Measurements from ENCODE around the gene PARL. TPM values are rescaled to one million over a fixed set of nuclear protein-coding genes. Genes with fewer than 3 reads are reported as not detected.
A peak's percentile ranks its signal among the peaks of the same experiment; 100 is the strongest.

Gene PARL
- total and polyA plus RNA-seq, 2 of the 8 experiments (the other 6 are each of a cell fraction or from before 2014, with no cell fraction given): 62.7 to 85.0 TPM

DNA sequence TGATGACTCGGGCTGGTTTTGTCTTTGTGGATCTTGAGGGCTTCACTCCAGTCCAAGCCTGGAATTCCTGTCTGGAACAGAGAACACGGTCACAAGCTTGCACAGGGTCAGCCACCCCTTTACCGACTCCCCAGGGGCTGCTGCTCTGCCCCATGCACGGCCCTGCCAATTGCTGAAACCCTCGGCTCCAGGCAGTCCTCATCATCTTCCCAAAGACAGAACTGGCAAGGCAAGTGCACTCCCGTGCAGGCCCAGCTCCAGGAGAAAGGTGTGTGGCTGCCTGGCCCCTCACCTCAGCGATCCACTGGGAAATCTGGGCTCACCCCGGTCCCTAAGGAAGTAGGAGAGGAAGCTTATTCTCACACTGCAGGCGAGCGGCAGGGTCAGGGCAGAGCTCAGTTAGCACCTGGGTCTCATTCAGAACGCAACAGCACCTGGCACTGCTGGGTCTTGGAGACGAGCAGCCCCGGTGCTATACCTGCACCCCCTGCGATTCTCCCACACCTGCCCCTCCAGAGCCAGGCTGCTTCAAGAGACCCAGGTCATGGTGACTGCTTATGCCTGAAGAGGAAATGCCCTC, 66.5 kb downstream of the PARL start:
- CTCF ChIA-PET (ENCODE audit: partially characterized antibody): interaction anchor here (0.5 to 1.2 kb wide), 6 partner anchors 22 to 701 kb away, joined by 3 to 4 read pairs (median 4); no protein-coding TSS in a partner anchor

More for the DNA sequence above, 66.5 kb downstream of the PARL start:
- no peak for FAIRE-seq
- WGBS, 2 experiments (ENCODE audit: extremely low coverage in 1 of 2, insufficient coverage in 1 of 2, insufficient read length in 1 of 2, insufficient replicate concordance in 2 of 2, low coverage in 1 of 2, low lambda C conversion rate in 2 of 2, missing lambda C conversion rate in 1 of 2): 87% methylated on average over 14 of the region's 14 CpGs; no CpG with 5 or more reads in 1 of the 2 experiments
- Histone ChIP-seq H3K9me3 (ENCODE audit: insufficient read depth in 2 of 2, low read depth in 1 of 2, low read length in 1 of 2) (no peaks in the 10 kb centered on the region), H3K18ac (ENCODE audit: extremely low read depth, low read length) (no peak overlapping the region), H2BK15ac (ENCODE audit: low read length) (no peak overlapping the region), H3K14ac (ENCODE audit: insufficient read length) (no peak overlapping the region), H3K79me2 (ENCODE audit: control insufficient read depth in 1 of 2, insufficient read depth in 2 of 2, low read length in 2 of 2) (no peaks in the 10 kb centered on the region), H4K5ac (ENCODE audit: insufficient read length, low read depth, low read length) (no peak overlapping the region), H2BK5ac (ENCODE audit: low read depth, low read length) (no peak overlapping the region; the same call in 1 of the 2 replicates), H3K23ac (ENCODE audit: insufficient read length) (no peak overlapping the region), H3K4me1 (replicated peaks in 1 of 4; ENCODE audit: control insufficient read depth in 3 of 4, insufficient read depth in 4 of 4, low read length in 3 of 4) (peaks cover 0 to 4% (median 0%) of the 10 kb centered on the region in 4 experiments; a peak in 3 of 7 replicates), H3K36me3 (ENCODE audit: control insufficient read depth in 2 of 4, insufficient read depth in 4 of 4, low read length in 3 of 4) (peaks cover 0 to 7% (median 0%) of the 10 kb centered on the region in 4 experiments; a peak in 2 of 8 replicates), H3K27me3 (replicated peaks in 1 of 4; ENCODE audit: control insufficient read depth in 3 of 4, extremely low read depth in 1 of 4, insufficient read depth in 3 of 4, low read length in 3 of 4) (no peaks in the 10 kb centered on the region), H2AFZ (ENCODE audit: low read length) (no peak overlapping the region), H4K8ac (ENCODE audit: extremely low read depth, insufficient read depth, low read length) (0 out of 2 replicates have a peak overlapping the region, but pooled peaks have one; percentile 2), H3K23me2 (ENCODE audit: low read depth, low read length) (no peaks in the 10 kb centered on the region), H4K91ac (replicated peaks; ENCODE audit: insufficient read length, low read length) (peak overlapping the region; percentile 55), H3K9ac (replicated peaks in 1 of 4; ENCODE audit: extremely low read depth in 1 of 4, low read depth in 3 of 4, low read length in 3 of 4) (no peak overlapping the region), H2AK5ac (ENCODE audit: low read depth, low read length) (no peak overlapping the region), H3K4ac (replicated peaks; ENCODE audit: insufficient read length, low read depth, low read length) (no peak overlapping the region), H3K79me1 (ENCODE audit: low read depth, low read length) (no peaks in the 10 kb centered on the region), H3K56ac (replicated peaks; ENCODE audit: insufficient read length, low read depth, low read length) (no peak overlapping the region), H3K4me3 (ENCODE audit: extremely low read depth in 1 of 4, insufficient read depth in 2 of 4, low read depth in 3 of 4, low read length in 4 of 4) (no peak overlapping the region), H4K20me1 (replicated peaks in 1 of 2; ENCODE audit: control insufficient read depth in 1 of 2, insufficient read depth in 2 of 2, low read length in 2 of 2) (peaks cover 0 to 3% of the 10 kb centered on the region in 2 experiments), H3K27ac (ENCODE audit: low read depth, low read length) (no peak overlapping the region), H2BK12ac (ENCODE audit: low read depth, low read length) (no peak overlapping the region), H2BK20ac (ENCODE audit: low read length) (no peak overlapping the region), H3K4me2 (ENCODE audit: insufficient read depth in 1 of 2, low read depth in 2 of 2, low read length in 2 of 2) (no peak overlapping the region), H2BK120ac (replicated peaks; ENCODE audit: low read depth, low read length) (no peak overlapping the region)
- POLR2A ChIA-PET (ENCODE audit: partially characterized antibody): no interaction called here
- DNase-seq (ENCODE audit: low read depth in 1 of 2, low spot score in 2 of 2): no peak
- TF ChIP-seq JUN (IDR thresholded peaks at IDR 0.05; ENCODE audit: low read depth, low read length): no peak
- no peak for TF ChIP-seq POU5F1 (IDR thresholded peaks at IDR 0.05; ENCODE audit: low read depth, low read length)
- TF ChIP-seq, protein P1, sequence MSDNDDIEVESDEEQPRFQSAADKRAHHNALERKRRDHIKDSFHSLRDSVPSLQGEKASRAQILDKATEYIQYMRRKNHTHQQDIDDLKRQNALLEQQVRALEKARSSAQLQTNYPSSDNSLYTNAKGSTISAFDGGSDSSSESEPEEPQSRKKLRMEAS (IDR thresholded peaks at IDR 0.05): no peak
- no peak for TF ChIP-seq CHD2 (IDR thresholded peaks at IDR 0.05; ENCODE audit: low read length)
- TF ChIP-seq ASH2L (IDR thresholded peaks at IDR 0.05; ENCODE audit: low read length): no peak
- no peak for TF ChIP-seq RNF2 (IDR thresholded peaks at IDR 0.05; ENCODE audit: borderline replicate concordance, low read depth, low read length, missing control alignments, poor library complexity, severe bottlenecking)
- TF ChIP-seq TAF1 (IDR thresholded peaks at IDR 0.05; ENCODE audit: low read depth, low read length): no peak
- no peak for TF ChIP-seq BCL11A (IDR thresholded peaks at IDR 0.05; ENCODE audit: low read depth in 2 of 2, low read length in 2 of 2)

All from H1 (cell line).